Right lobe of liver (tissue), 4 donors: ENCODE results near the gene NOXRED1.

Experiments
- POLR2A ChIP-seq: fragments of 450-650 bp; IDR thresholded peaks from one replicate; pipeline ENCODE4 v1.6.1; 2017; ENCODE audit warnings: antibody characterized with exemption, mild to moderate bottlenecking
- TF ChIP-seq, protein P1 (sequence below), 4 donors: fragments of 200-600 bp in 3 of 4; fragments of 450-650 bp in 1 of 4; IDR thresholded peaks; one replicate each; pipeline versions ENCODE4 v1.5.1 to v1.8.0; 2016 to 2022; ENCODE audit warnings: antibody characterized with exemption in 4 of 4, mild to moderate bottlenecking in 2 of 4
- donor health status: DM: no; HTN: no; CAD: no.
- donor health status: DM: no; HTN: no; CAD: no.
- donor health status: DM: no; HTN: yes; CAD: no.

DNA sequence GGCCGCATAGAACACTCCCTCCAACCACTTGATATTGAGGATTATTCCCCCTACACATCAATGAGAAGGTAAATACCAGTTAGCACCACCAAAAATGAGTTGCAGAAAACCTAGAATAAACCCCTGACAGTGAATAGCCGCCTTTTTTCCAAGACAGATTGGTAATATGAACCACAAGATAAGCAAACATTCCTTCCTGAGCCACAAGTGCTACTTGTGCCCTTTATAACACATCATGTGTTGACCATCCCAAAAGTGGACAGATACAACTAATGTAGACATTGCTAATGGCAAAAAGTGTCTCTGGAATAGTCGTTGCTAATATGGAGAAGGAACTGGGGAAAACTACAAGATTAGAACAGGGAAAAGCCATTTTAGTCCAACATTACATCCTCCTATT is 17.2 kb downstream of the NOXRED1 start:
- TF ChIP-seq, protein P1, sequence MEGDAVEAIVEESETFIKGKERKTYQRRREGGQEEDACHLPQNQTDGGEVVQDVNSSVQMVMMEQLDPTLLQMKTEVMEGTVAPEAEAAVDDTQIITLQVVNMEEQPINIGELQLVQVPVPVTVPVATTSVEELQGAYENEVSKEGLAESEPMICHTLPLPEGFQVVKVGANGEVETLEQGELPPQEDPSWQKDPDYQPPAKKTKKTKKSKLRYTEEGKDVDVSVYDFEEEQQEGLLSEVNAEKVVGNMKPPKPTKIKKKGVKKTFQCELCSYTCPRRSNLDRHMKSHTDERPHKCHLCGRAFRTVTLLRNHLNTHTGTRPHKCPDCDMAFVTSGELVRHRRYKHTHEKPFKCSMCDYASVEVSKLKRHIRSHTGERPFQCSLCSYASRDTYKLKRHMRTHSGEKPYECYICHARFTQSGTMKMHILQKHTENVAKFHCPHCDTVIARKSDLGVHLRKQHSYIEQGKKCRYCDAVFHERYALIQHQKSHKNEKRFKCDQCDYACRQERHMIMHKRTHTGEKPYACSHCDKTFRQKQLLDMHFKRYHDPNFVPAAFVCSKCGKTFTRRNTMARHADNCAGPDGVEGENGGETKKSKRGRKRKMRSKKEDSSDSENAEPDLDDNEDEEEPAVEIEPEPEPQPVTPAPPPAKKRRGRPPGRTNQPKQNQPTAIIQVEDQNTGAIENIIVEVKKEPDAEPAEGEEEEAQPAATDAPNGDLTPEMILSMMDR (IDR thresholded peaks at IDR 0.05): no peak
- no peak for TF ChIP-seq POLR2A
